GM12875 (cell line): Measurements from ENCODE around the gene SLC1A4.

Source experiments
- H3K4me3 ChIP-seq: one replicate; pipeline ENCODE4 v1.5.1; 2011; ENCODE audit warnings: low read depth, low read length, control low read depth
- CTCF ChIP-seq: IDR thresholded peaks from 2 replicates; pipeline ENCODE4 v1.5.1; 2011; ENCODE audit warnings: low read depth, mild to moderate bottlenecking, control low read depth, inconsistent platforms, low read length, moderate library complexity, borderline replicate concordance; ENCODE audit not compliant: insufficient read depth

SLC1A4 gene

GRCh38 chr2:65061910-65062339 is 72.7 kb downstream of the SLC1A4 start:
- H3K4me3 ChIP-seq: no peak overlapping the region
- no peak for TF ChIP-seq CTCF

- no peak overlapping the region for H3K4me3 ChIP-seq
- no peak for TF ChIP-seq CTCF
Observed at GRCh38 chr2:65062843-65063825, 73.9 kb downstream of the SLC1A4 start.

- H3K4me3 ChIP-seq: no peak overlapping the region
Observed at GRCh38 chr2:65064728-65065552, 75.7 kb downstream of the SLC1A4 start.

GRCh38 chr2:65067806-65068553 is 78.8 kb downstream of the SLC1A4 start:
- no peak for TF ChIP-seq CTCF
- H3K4me3 ChIP-seq: no peak overlapping the region

More at GRCh38 chr2:65064728-65065552, 75.7 kb downstream of the SLC1A4 start:
- TF ChIP-seq CTCF: peak; percentile 92

GRCh38 chr2:65069439-65069824 is 80.2 kb downstream of the SLC1A4 start:
- no peak overlapping the region for H3K4me3 ChIP-seq
- no peak for TF ChIP-seq CTCF

- no peak overlapping the region for H3K4me3 ChIP-seq
- TF ChIP-seq CTCF: no peak
Observed at GRCh38 chr2:65070172-65070830, 81.1 kb downstream of the SLC1A4 start.
